Measurements from ENCODE around the gene KAZN. TPM values are rescaled to one million over a fixed set of nuclear protein-coding genes. Genes with fewer than 3 reads are reported as not detected.

The KAZN gene
- total and polyA plus RNA-seq, 2 experiments from 2014 or later: 7.9 to 15.6 TPM

- no peak overlapping the region for H3K27ac ChIP-seq
- H3K4me3 ChIP-seq: no peak overlapping the region
- H3K79me2 ChIP-seq: no peaks in the 10 kb centered on the region
- WGBS (ENCODE audit: low lambda C conversion rate, missing lambda C conversion rate): 76% methylated on average over 3 of the region's 3 CpGs
- H3K36me3 ChIP-seq (replicated peaks; ENCODE audit: insufficient read depth, low read depth): no peaks in the 10 kb centered on the region
- H3K9me3 ChIP-seq (ENCODE audit: low read depth): no peaks in the 10 kb centered on the region
- H3K4me1 ChIP-seq (ENCODE audit: insufficient read depth): no peaks in the 10 kb centered on the region
- H2AFZ ChIP-seq: no peak overlapping the region
- no peaks in the 10 kb centered on the region for H4K20me1 ChIP-seq (ENCODE audit: insufficient read depth, poor library complexity, severe bottlenecking)
- TF ChIP-seq EZH2 (IDR thresholded peaks at IDR 0.05; ENCODE audit: borderline replicate concordance) (no peak), EZH2phosphoT487 (IDR thresholded peaks at IDR 0.05; ENCODE audit: low read depth, severe bottlenecking, unreplicated experiment) (no peak)
- TF ChIP-seq, protein P1, sequence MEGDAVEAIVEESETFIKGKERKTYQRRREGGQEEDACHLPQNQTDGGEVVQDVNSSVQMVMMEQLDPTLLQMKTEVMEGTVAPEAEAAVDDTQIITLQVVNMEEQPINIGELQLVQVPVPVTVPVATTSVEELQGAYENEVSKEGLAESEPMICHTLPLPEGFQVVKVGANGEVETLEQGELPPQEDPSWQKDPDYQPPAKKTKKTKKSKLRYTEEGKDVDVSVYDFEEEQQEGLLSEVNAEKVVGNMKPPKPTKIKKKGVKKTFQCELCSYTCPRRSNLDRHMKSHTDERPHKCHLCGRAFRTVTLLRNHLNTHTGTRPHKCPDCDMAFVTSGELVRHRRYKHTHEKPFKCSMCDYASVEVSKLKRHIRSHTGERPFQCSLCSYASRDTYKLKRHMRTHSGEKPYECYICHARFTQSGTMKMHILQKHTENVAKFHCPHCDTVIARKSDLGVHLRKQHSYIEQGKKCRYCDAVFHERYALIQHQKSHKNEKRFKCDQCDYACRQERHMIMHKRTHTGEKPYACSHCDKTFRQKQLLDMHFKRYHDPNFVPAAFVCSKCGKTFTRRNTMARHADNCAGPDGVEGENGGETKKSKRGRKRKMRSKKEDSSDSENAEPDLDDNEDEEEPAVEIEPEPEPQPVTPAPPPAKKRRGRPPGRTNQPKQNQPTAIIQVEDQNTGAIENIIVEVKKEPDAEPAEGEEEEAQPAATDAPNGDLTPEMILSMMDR (IDR thresholded peaks at IDR 0.05; ENCODE audit: poor library complexity): no peak
- no peaks in the 10 kb centered on the region for H3K9me2 ChIP-seq (replicated peaks; ENCODE audit: insufficient read depth)
- H3K27me3 ChIP-seq: no peaks in the 10 kb centered on the region
- DNase-seq (ENCODE audit: low spot score): no peak
- no peak overlapping the region for H3K4me2 ChIP-seq
Observed at GRCh38 chr1:14652840-14653239, 54.4 kb downstream of the KAZN start.

DNA sequence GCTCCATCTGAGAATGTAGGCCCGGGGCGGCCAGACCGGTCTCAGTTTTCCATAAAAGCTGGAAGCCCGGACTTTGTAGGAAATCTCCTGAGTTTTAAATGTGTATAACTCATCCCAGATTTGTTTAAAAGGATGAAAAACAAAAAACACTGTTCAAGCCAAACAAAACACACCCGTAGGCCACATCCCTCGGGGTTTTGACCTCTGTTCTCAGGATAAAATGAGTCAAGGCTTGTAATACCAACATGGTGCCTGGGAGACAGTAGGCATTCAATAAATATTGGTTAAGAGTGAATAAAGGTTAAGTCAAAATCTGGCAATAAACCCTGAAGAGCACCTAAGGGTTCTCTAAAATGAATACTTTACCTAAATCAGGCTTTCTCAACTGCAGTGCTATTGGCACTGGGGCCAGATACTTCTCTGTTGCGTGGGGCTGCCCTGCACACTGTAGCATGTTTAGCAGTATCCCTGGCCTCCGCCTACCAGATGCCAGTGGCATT is 55.0 kb downstream of the KAZN start:
- Histone ChIP-seq H3K4me2 (no peak overlapping the region), H3K4me1 (ENCODE audit: insufficient read depth) (no peaks in the 10 kb centered on the region), H3K27me3 (no peaks in the 10 kb centered on the region), H3K36me3 (replicated peaks; ENCODE audit: insufficient read depth, low read depth) (no peaks in the 10 kb centered on the region), H3K9me3 (ENCODE audit: low read depth) (no peaks in the 10 kb centered on the region), H3K27ac (no peak overlapping the region), H3K79me2 (no peaks in the 10 kb centered on the region), H3K4me3 (no peak overlapping the region), H3K9me2 (replicated peaks; ENCODE audit: insufficient read depth) (no peaks in the 10 kb centered on the region), H4K20me1 (ENCODE audit: insufficient read depth, poor library complexity, severe bottlenecking) (no peaks in the 10 kb centered on the region), H2AFZ (no peak overlapping the region)
- DNase-seq (ENCODE audit: low spot score): no peak
- WGBS (ENCODE audit: low lambda C conversion rate, missing lambda C conversion rate): 84% methylated on average over 8 of the region's 8 CpGs
- TF ChIP-seq EZH2 (IDR thresholded peaks at IDR 0.05; ENCODE audit: borderline replicate concordance) (no peak), EZH2phosphoT487 (IDR thresholded peaks at IDR 0.05; ENCODE audit: low read depth, severe bottlenecking, unreplicated experiment) (no peak)
- TF ChIP-seq, protein P1 (IDR thresholded peaks at IDR 0.05; ENCODE audit: poor library complexity): no peak

DNA sequence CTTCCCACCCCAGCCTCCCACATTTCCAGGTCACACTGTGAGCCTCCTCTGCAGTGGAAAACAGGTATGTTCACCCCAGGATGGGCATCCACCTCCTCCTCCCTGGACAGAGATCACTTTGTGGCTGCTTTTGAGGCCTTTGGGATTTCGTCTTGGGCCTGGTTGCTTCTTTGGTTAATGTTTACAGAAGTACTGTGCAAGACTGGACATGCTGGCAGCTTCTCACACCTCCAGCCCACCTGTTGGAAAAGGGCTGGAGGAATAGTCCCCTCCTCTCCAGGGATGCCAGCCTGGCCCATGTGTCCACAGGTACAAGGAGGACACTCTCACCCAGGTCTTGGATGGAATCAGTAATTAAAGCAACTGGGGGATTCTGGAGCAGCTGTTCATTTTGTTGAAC is 56.1 kb downstream of the KAZN start:
- H3K9me3 ChIP-seq (ENCODE audit: low read depth): no peaks in the 10 kb centered on the region
- no peaks in the 10 kb centered on the region for H3K9me2 ChIP-seq (replicated peaks; ENCODE audit: insufficient read depth)
- TF ChIP-seq EZH2 (IDR thresholded peaks at IDR 0.05; ENCODE audit: borderline replicate concordance) (no peak), EZH2phosphoT487 (IDR thresholded peaks at IDR 0.05; ENCODE audit: low read depth, severe bottlenecking, unreplicated experiment) (no peak)
- TF ChIP-seq, protein P1 (IDR thresholded peaks at IDR 0.05; ENCODE audit: poor library complexity): no peak
- H3K27ac ChIP-seq: no peak overlapping the region
- no peaks in the 10 kb centered on the region for H3K4me1 ChIP-seq (ENCODE audit: insufficient read depth)
- no peak overlapping the region for H2AFZ ChIP-seq
- no peaks in the 10 kb centered on the region for H3K27me3 ChIP-seq
- H3K36me3 ChIP-seq (replicated peaks; ENCODE audit: insufficient read depth, low read depth): no peaks in the 10 kb centered on the region
- no peaks in the 10 kb centered on the region for H3K79me2 ChIP-seq
- DNase-seq (ENCODE audit: low spot score): no peak
- H3K4me2 ChIP-seq: no peak overlapping the region
- no peaks in the 10 kb centered on the region for H4K20me1 ChIP-seq (ENCODE audit: insufficient read depth, poor library complexity, severe bottlenecking)
- WGBS (ENCODE audit: low lambda C conversion rate, missing lambda C conversion rate): 79% methylated on average over 1 of the region's 1 CpG
- no peak overlapping the region for H3K4me3 ChIP-seq

DNA sequence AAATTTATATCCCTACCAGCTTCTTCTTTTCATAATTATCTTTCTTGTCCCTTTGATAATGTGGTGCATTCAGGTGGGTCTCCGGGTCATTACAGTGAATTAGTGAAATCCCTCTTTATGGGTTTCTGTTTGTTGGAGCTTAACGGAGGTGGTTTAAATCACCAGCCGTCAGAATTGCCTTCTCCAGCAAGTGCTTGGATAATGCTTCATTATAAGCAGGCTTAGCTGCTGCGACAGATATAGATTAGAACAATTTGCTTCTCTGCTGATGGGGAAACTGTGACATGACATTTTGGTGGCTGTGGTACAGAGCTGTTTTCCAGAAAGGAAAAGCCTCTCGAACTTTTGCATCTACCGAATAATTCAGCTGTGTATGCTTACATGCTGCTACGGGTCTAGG is 56.9 kb downstream of the KAZN start:
- TF ChIP-seq EZH2 (IDR thresholded peaks at IDR 0.05; ENCODE audit: borderline replicate concordance) (no peak), EZH2phosphoT487 (IDR thresholded peaks at IDR 0.05; ENCODE audit: low read depth, severe bottlenecking, unreplicated experiment) (no peak)
- TF ChIP-seq, protein P1 (IDR thresholded peaks at IDR 0.05; ENCODE audit: poor library complexity): no peak
- Histone ChIP-seq H3K4me3 (no peak overlapping the region), H4K20me1 (ENCODE audit: insufficient read depth, poor library complexity, severe bottlenecking) (no peaks in the 10 kb centered on the region), H3K27me3 (no peaks in the 10 kb centered on the region), H3K27ac (no peak overlapping the region), H3K36me3 (replicated peaks; ENCODE audit: insufficient read depth, low read depth) (no peaks in the 10 kb centered on the region), H3K79me2 (no peaks in the 10 kb centered on the region), H3K4me2 (no peak overlapping the region), H3K9me2 (replicated peaks; ENCODE audit: insufficient read depth) (no peaks in the 10 kb centered on the region), H3K4me1 (ENCODE audit: insufficient read depth) (no peaks in the 10 kb centered on the region), H2AFZ (no peak overlapping the region), H3K9me3 (ENCODE audit: low read depth) (no peaks in the 10 kb centered on the region)
- 60% methylated on average over 7 of the region's 7 CpGs for WGBS (ENCODE audit: low lambda C conversion rate, missing lambda C conversion rate)
- DNase-seq (ENCODE audit: low spot score): no peak
